Progenitor cell of endocrine pancreas (in vitro differentiated cells): ENCODE data around the gene DHX34. TPM values are rescaled to one million over a fixed set of nuclear protein-coding genes. Genes with fewer than 3 reads are reported as not detected.

ENCODE experiments used
- DNase-seq: peaks from one replicate; pipeline ENCODE4 v3.0.0; 2021; ENCODE audit warnings: low spot score; ENCODE audit not compliant: unreplicated experiment
- H3K27ac Mint-ChIP-seq: 2 replicates; pipeline ENCODE4 v1.8.0; 2021; ENCODE audit warnings: mild to moderate bottlenecking, moderate library complexity, mixed read lengths
- H3K27me3 Mint-ChIP-seq: 2 replicates; pipeline ENCODE4 v1.8.0; 2021; ENCODE audit warnings: mixed read lengths
- H3K36me3 Mint-ChIP-seq: 2 replicates; pipeline ENCODE4 v1.8.0; 2022; ENCODE audit warnings: mixed read lengths; ENCODE audit not compliant: insufficient read depth
- H3K4me1 Mint-ChIP-seq: 2 replicates; pipeline ENCODE4 v1.8.0; 2021; ENCODE audit warnings: low read depth, mixed read lengths
- H3K4me3 Mint-ChIP-seq: 2 replicates; pipeline ENCODE4 v1.8.0; 2021; ENCODE audit warnings: low read depth, mild to moderate bottlenecking, moderate library complexity, mixed read lengths
- H3K9me3 Mint-ChIP-seq: 2 replicates; pipeline ENCODE4 v1.8.0; 2021; ENCODE audit warnings: low read depth, mixed read lengths
- total RNA-seq: library from RNA; stranded (reverse); gene quantifications from 2 replicates; pipeline ENCODE4 v1.2.1, GENCODE V29; 2021
- TF ChIP-seq, protein P1 (sequence below): fragments of 200-600 bp; sonication (generic); IDR thresholded peaks from one replicate; pipeline ENCODE4 v1.5.0; 2021; ENCODE audit warnings: antibody characterized with exemption, mild to moderate bottlenecking; ENCODE audit not compliant: unreplicated experiment

The DHX34 gene
- total RNA-seq, 1 donor from 2014 or later: 42.1 TPM

DNA sequence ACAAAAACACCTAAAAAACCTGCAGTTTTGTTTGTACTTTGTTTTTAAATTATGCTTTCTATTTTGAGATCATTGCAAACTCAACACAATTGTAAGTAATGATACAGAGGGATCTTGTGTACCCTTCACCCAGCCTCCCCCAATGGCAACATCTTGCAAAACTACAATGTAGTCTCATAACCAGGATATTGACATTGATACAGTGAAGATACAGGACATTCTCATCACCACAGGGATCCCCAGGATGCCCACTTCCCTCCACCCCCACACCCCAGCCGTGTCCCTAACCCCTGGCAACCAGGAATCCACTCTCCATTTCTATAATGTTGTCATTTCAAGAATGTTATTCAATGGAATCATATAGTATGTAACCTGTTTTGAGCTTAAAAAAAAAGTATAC is 27.5 kb upstream of the DHX34 start:
- Mint-ChIP-seq H3K4me3 (no peak overlapping the region), H3K27ac (no peak overlapping the region), H3K9me3 (no peaks in the 10 kb centered on the region), H3K36me3 (no peaks in the 10 kb centered on the region), H3K27me3 (peaks cover 12% of the 10 kb centered on the region), H3K4me1 (no peaks in the 10 kb centered on the region)
- DNase-seq: no peak
- TF ChIP-seq, protein P1, sequence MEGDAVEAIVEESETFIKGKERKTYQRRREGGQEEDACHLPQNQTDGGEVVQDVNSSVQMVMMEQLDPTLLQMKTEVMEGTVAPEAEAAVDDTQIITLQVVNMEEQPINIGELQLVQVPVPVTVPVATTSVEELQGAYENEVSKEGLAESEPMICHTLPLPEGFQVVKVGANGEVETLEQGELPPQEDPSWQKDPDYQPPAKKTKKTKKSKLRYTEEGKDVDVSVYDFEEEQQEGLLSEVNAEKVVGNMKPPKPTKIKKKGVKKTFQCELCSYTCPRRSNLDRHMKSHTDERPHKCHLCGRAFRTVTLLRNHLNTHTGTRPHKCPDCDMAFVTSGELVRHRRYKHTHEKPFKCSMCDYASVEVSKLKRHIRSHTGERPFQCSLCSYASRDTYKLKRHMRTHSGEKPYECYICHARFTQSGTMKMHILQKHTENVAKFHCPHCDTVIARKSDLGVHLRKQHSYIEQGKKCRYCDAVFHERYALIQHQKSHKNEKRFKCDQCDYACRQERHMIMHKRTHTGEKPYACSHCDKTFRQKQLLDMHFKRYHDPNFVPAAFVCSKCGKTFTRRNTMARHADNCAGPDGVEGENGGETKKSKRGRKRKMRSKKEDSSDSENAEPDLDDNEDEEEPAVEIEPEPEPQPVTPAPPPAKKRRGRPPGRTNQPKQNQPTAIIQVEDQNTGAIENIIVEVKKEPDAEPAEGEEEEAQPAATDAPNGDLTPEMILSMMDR: no peak

- Mint-ChIP-seq H3K36me3 (no peaks in the 10 kb centered on the region), H3K4me1 (no peaks in the 10 kb centered on the region), H3K27me3 (peaks cover 12% of the 10 kb centered on the region), H3K9me3 (no peaks in the 10 kb centered on the region), H3K4me3 (no peak overlapping the region), H3K27ac (no peak overlapping the region)
- no peak for DNase-seq
- TF ChIP-seq, protein P1: no peak
These were observed 27.1 kb upstream of the DHX34 start for GRCh38 chr19:47322058-47322457.

DNA sequence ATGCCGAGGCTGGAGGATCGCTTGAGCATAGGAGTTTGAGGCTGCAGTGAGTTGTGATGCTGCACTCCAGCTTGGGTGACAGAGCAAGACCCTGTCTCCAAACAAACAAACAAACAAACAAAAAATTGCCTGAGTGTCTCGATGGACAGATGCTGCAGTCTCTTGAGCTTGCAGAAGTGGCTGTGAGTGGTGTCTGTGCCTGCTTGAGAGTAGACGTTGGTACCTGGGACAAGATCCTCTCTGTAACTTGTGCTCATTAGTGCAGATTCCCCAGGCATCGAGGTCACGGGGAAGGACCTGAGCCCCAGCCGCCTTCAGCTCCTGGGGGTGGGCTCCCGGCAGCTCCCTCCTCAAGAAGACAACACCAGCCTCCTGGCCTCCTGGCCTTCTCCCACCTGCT is 25.7 kb upstream of the DHX34 start:
- no peak overlapping the region for H3K27ac Mint-ChIP-seq
- DNase-seq: no peak
- H3K36me3 Mint-ChIP-seq: no peaks in the 10 kb centered on the region
- no peak overlapping the region for H3K4me3 Mint-ChIP-seq
- H3K9me3 Mint-ChIP-seq: no peaks in the 10 kb centered on the region
- TF ChIP-seq, protein P1: no peak
- H3K4me1 Mint-ChIP-seq: no peaks in the 10 kb centered on the region
- H3K27me3 Mint-ChIP-seq: peaks cover 12% of the 10 kb centered on the region

- TF ChIP-seq, protein P1: no peak
- no peak overlapping the region for H3K4me3 Mint-ChIP-seq
- no peaks in the 10 kb centered on the region for H3K36me3 Mint-ChIP-seq
- H3K27me3 Mint-ChIP-seq: peaks cover 12% of the 10 kb centered on the region
- H3K9me3 Mint-ChIP-seq: no peaks in the 10 kb centered on the region
- H3K4me1 Mint-ChIP-seq: no peaks in the 10 kb centered on the region
- DNase-seq: no peak
- H3K27ac Mint-ChIP-seq: no peak overlapping the region
These were observed 25.2 kb upstream of the DHX34 start for GRCh38 chr19:47323872-47324271.

DNA sequence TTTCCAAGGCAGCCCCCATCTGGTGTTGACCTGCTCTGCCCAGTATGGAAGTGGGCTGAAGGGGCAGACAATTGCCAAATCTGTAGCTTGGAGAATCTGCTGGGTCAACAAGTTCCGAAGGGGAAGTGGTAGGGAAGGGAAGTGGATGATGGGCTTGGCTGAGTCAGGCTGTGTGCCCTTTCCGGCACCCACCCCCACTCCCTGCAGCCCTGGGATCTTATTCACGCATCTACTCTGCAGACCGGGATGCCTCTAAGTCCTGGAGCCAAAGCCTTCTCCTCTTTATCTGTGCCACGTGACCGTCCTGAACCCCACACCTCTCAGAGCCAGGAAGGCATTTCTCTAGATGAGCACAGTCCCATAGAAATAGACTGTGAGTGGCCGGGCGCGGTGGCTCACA is 24.6 kb upstream of the DHX34 start:
- no peak overlapping the region for H3K27ac Mint-ChIP-seq
- TF ChIP-seq, protein P1: no peak
- H3K36me3 Mint-ChIP-seq: no peaks in the 10 kb centered on the region
- H3K9me3 Mint-ChIP-seq: no peaks in the 10 kb centered on the region
- no peak for DNase-seq
- no peaks in the 10 kb centered on the region for H3K4me1 Mint-ChIP-seq
- H3K4me3 Mint-ChIP-seq: no peak overlapping the region
- peaks cover 12% of the 10 kb centered on the region for H3K27me3 Mint-ChIP-seq
